Measurements from ENCODE around the gene IFNL4.

The IFNL4 gene

DNA sequence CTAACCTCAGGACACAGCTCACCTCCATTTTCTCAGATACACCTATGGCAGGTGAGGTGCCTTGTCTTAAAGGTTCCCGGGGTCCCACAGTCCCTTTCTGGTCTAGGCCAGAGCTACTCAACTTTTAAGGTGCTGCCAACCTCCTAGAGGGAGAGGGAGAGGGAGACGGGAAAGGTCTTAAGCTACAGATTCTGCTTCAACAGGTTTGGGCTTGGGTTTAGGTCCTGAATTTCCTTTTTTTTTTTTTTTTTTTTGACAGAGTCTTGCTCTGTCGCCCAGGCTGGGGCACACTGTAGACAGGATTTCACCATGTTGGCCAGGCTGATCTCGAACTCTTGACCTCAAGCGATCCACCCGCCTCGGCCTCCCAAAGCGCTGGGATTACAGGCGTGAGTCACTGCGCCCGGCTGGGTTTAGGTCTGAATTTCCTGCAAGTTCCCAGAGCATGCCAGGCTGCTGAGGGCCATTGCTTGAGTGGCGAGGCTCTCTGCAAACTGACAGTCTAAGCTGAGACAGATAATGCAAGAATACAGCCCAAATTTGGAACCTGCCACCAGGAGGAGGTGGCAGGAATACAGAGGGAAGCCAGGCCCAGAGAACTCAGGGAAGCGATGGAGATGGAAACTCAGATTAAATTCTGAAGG is 36.8 kb downstream of the IFNL4 start:
- DNase-seq (ENCODE audit: low spot score), result no peak
- TF ChIP-seq, protein P1, sequence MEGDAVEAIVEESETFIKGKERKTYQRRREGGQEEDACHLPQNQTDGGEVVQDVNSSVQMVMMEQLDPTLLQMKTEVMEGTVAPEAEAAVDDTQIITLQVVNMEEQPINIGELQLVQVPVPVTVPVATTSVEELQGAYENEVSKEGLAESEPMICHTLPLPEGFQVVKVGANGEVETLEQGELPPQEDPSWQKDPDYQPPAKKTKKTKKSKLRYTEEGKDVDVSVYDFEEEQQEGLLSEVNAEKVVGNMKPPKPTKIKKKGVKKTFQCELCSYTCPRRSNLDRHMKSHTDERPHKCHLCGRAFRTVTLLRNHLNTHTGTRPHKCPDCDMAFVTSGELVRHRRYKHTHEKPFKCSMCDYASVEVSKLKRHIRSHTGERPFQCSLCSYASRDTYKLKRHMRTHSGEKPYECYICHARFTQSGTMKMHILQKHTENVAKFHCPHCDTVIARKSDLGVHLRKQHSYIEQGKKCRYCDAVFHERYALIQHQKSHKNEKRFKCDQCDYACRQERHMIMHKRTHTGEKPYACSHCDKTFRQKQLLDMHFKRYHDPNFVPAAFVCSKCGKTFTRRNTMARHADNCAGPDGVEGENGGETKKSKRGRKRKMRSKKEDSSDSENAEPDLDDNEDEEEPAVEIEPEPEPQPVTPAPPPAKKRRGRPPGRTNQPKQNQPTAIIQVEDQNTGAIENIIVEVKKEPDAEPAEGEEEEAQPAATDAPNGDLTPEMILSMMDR (IDR thresholded peaks at IDR 0.05), result no peak
- H3K27ac ChIP-seq, result no peak overlapping the region
- no peak overlapping the region for H3K4me3 ChIP-seq

DNA sequence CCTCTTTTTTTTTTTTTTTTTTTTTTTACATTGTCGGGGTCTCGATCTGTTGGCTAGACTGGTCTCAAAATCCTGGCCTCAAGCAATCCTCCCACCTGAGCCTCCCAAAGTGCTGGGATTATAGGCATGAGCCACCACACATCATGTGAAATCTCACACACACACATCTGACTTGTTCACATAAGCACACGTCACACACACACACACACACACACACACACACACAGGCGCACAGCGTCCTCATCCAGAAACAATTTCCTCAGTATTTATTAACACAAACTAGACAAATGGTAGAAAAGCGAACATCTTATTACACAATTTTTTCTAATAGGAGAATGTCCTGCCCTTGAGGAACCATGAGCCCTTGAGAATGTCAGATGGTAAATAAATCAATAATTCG is 39.5 kb downstream of the IFNL4 start:
- H3K27ac ChIP-seq, result no peak overlapping the region
- TF ChIP-seq, protein P1 (IDR thresholded peaks at IDR 0.05), result no peak
- DNase-seq (ENCODE audit: low spot score), result no peak
- no peak overlapping the region for H3K4me3 ChIP-seq

DNA sequence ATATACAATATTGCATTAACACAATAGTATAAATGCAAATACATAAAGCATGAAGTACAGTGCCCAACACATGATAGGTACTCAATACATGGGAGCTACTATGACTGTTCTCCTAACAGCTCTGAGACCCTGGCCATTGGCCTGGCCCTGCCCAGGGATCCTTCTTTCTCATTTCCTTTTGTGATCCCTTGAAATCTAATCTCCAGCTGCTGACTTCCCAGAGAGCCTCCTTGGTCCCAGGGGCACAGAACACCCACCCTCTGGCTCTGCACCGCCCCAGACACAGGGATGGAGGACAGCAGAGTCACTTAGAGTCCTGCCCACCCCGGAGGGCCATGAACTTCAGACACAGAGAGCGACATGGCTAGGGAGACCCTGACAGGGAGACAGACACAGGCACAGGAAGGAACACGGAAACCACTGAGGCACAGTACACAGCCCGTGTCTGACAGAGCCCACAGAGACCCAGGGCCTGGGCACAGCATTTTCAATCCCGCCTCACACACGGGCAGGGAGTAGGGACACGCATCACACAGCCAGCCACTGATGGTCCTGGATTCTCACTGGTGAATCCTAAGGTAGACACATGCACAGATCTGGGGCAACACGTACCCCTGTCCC is 40.4 kb downstream of the IFNL4 start:
- DNase-seq (ENCODE audit: low spot score), result no peak
- H3K27ac ChIP-seq, result no peak overlapping the region
- TF ChIP-seq, protein P1 (IDR thresholded peaks at IDR 0.05), result no peak
- H3K4me3 ChIP-seq, result no peak overlapping the region

DNA sequence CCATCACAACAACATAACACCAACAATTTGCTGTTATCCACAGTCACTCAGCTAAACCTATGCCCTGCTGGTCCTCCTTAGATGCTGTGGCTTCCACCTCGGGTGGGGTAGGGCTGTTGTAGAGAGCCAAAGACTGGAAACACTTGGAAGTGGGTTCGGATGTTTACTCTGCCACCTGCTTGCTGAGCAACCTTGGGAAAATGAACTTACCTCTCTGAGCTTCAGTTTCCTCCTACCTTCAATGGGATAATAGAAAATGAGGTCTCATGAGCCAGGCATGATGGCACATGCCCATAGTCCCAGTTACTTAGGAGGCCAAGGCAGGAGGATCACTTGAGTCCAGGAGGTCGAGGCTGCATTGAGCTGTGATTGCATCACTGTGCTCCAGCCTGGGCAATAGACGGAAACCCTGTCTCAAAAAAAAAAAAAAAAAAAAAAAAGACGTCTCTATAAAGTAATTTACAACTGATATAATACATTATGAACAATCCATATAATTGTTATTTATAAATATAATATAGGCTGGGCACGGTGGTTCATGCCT is 41.3 kb downstream of the IFNL4 start:
- DNase-seq (ENCODE audit: low spot score), result no peak
- Histone ChIP-seq H3K27ac (no peak overlapping the region), H3K4me3 (no peak overlapping the region)
- TF ChIP-seq, protein P1 (IDR thresholded peaks at IDR 0.05), result no peak

DNA sequence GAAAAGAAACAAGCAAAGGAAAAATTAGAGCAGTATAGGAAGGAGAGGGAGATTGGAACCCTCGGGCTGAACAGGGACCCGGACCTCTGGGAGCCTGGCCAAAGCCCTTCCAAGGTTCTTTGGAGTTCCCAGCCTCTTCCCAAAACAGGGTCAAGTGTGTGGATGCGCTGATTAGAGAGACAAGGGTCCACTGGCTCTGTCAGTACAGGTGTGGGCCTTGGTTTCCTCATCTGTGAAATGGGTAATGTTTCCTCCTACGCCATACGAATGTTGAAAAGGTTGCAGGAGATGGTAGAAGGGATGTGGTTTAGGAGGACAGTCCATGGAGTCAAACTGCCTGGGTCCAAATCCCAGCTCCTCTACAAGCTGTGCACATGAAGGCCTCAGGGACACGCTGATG is 42.5 kb downstream of the IFNL4 start:
- TF ChIP-seq, protein P1 (IDR thresholded peaks at IDR 0.05), result no peak
- H3K27ac ChIP-seq, result no peak overlapping the region
- DNase-seq (ENCODE audit: low spot score), result no peak

DNA sequence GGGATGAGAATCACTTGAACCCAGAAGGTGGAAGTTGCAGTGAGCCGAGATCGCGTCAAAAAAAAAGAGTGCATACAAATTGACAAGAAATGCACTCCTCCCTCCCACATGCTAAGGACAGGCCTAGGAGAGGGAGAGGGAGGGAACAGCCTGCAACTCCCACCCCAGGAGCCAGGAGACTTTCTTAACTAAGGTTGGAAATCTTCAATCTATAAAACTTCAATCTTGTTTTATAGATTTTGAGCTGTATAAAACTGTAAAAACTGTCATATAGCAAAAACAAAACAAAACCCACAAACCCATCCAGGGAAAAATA is 43.2 kb downstream of the IFNL4 start:
- Histone ChIP-seq H3K27ac (no peak overlapping the region), H3K4me3 (no peak overlapping the region)
- DNase-seq (ENCODE audit: low spot score), result no peak
- TF ChIP-seq, protein P1 (IDR thresholded peaks at IDR 0.05), result no peak

More for the DNA sequence above, 42.5 kb downstream of the IFNL4 start:
- no peak overlapping the region for H3K4me3 ChIP-seq

Measured in coronary artery (tissue), 2 donors.